IMR-90 (cell line): ENCODE results near the gene SYCP2. TPM values are rescaled to one million over a fixed set of nuclear protein-coding genes. Genes with fewer than 3 reads are reported as not detected.

Experiments used
- ATAC-seq: fragments of 200-7000 bp; cut with Tn5 transposase; 2 replicates; pipeline ENCODE4 v1.9.1; 2020; ENCODE audit warnings: low read depth, mild to moderate bottlenecking, moderate library complexity
- BruUV-seq: library from RNA; stranded (reverse); fragments of 400-500 nt; replicated peaks from 2 replicates; lab custom pipeline; 2021; lab: Mats Ljungman, UMichigan
- CTCF ChIA-PET: fragments of 300-600 bp; formaldehyde crosslinking; extraction: SDS; loops from one replicate; lab custom pipeline; 2021; ENCODE audit warnings: antibody characterized with exemption; lab: Yijun Ruan, JAX
- POLR2A ChIA-PET: fragments of 300-600 bp; sonication (Branson Sonifier 250); formaldehyde crosslinking; loops from one replicate; lab custom pipeline; 2022; ENCODE audit warnings: antibody characterized with exemption; ENCODE audit not compliant: unreplicated experiment; lab: Charles Lee
- DNase-seq: peaks from one replicate; pipeline ENCODE4 v3.0.0; 2013
- H2AFZ ChIP-seq: replicated peaks from 2 replicates; pipeline ENCODE3; 2013; ENCODE audit warnings: low read length, mild to moderate bottlenecking; ENCODE audit not compliant: poor library complexity
- H2AK5ac ChIP-seq: 2 replicates; pipeline ENCODE4 v1.6.1; 2013; ENCODE audit warnings: low read depth, low read length, inconsistent platforms
- H2AK9ac ChIP-seq: replicated peaks from 2 replicates; pipeline ENCODE3; 2013; ENCODE audit warnings: mild to moderate bottlenecking, low read depth, low read length, moderate library complexity; ENCODE audit not compliant: poor library complexity
- H2BK120ac ChIP-seq: 2 replicates; pipeline ENCODE4 v1.6.1; 2013; ENCODE audit warnings: low read depth, low read length, inconsistent platforms
- H2BK15ac ChIP-seq: 3 replicates; pipeline ENCODE4 v1.6.1; 2013; ENCODE audit warnings: low read depth, low read length, inconsistent platforms
- H2BK20ac ChIP-seq: 2 replicates; pipeline ENCODE4 v1.6.1; 2013; ENCODE audit warnings: low read depth, mild to moderate bottlenecking, inconsistent platforms, low read length, moderate library complexity
- H2BK5ac ChIP-seq: 2 replicates; pipeline ENCODE4 v1.6.1; 2013; ENCODE audit warnings: mild to moderate bottlenecking, low read depth, low read length, inconsistent platforms; ENCODE audit not compliant: poor library complexity, severe bottlenecking
- H3K14ac ChIP-seq: replicated peaks from 2 replicates; pipeline ENCODE4 v1.6.1; 2013; ENCODE audit warnings: low read depth, low read length, inconsistent platforms
- H3K18ac ChIP-seq: 2 replicates; pipeline ENCODE4 v1.6.1; 2013; ENCODE audit warnings: low read depth, low read length, control low read depth
- H3K23ac ChIP-seq: 2 replicates; pipeline ENCODE4 v1.6.1; 2013; ENCODE audit warnings: low read depth, low read length, inconsistent platforms
- H3K27ac ChIP-seq: 2 replicates; pipeline ENCODE4 v1.5.1; 2013; ENCODE audit warnings: mild to moderate bottlenecking, control low read depth, low read length; ENCODE audit not compliant: insufficient read depth
- H3K27me3 ChIP-seq: 2 replicates; pipeline ENCODE4 v1.6.1; 2013; ENCODE audit warnings: low read length; ENCODE audit not compliant: control insufficient read depth, insufficient read depth
- H3K36me3 ChIP-seq: 2 replicates; pipeline ENCODE4 v1.6.1; 2013; ENCODE audit warnings: low read length, mixed read lengths; ENCODE audit not compliant: control insufficient read depth, insufficient read depth
- H3K4ac ChIP-seq: 2 replicates; pipeline ENCODE4 v1.6.1; 2013; ENCODE audit warnings: low read depth, low read length, inconsistent platforms
- H3K4me1 ChIP-seq: 2 replicates; pipeline ENCODE4 v1.6.1; 2013; ENCODE audit warnings: low read length, mixed read lengths; ENCODE audit not compliant: control insufficient read depth, insufficient read depth
- H3K4me2 ChIP-seq: 2 replicates; pipeline ENCODE4 v1.6.1; 2013; ENCODE audit warnings: low read depth, mild to moderate bottlenecking, control low read depth, low read length, moderate library complexity
- H3K4me3 ChIP-seq: 2 replicates; pipeline ENCODE4 v1.5.1; 2013; ENCODE audit warnings: low read depth, mild to moderate bottlenecking, control low read depth, low read length, moderate library complexity; ENCODE audit not compliant: insufficient read depth
- H3K56ac ChIP-seq: 2 replicates; pipeline ENCODE4 v1.6.1; 2013; ENCODE audit warnings: low read length, inconsistent platforms; ENCODE audit not compliant: insufficient read depth; ENCODE audit errors: extremely low read depth
- H3K79me1 ChIP-seq, 2 experiments: 2 replicates each; pipeline ENCODE4 v1.6.1; 2013; ENCODE audit warnings: low read length in 2 of 2, inconsistent platforms in 1 of 2, low read depth in 1 of 2
- H3K9ac ChIP-seq: 2 replicates; pipeline ENCODE4 v1.6.1; 2013; ENCODE audit warnings: low read depth, low read length, control low read depth
- H3K9me1 ChIP-seq: 2 replicates; pipeline ENCODE4 v1.6.1; 2013; ENCODE audit warnings: low read length, inconsistent platforms; ENCODE audit not compliant: insufficient read depth
- H3K9me3 ChIP-seq: 2 replicates; pipeline ENCODE4 v1.6.1; 2013; ENCODE audit warnings: low read length; ENCODE audit not compliant: control insufficient read depth, insufficient read depth
- H4K20me1 ChIP-seq: 2 replicates; pipeline ENCODE4 v1.6.1; 2013; ENCODE audit warnings: low read length, inconsistent platforms; ENCODE audit not compliant: insufficient read depth
- H4K5ac ChIP-seq: 2 replicates; pipeline ENCODE4 v1.6.1; 2013; ENCODE audit warnings: mild to moderate bottlenecking, low read depth, low read length, control low read depth
- H4K8ac ChIP-seq, 2 experiments: 2 replicates each; pipeline ENCODE4 v1.6.1; 2013; ENCODE audit warnings: low read depth in 2 of 2, low read length in 2 of 2, control low read depth in 1 of 2, inconsistent platforms in 1 of 2
- H4K91ac ChIP-seq: 2 replicates; pipeline ENCODE4 v1.6.1; 2013; ENCODE audit warnings: low read depth, low read length, inconsistent platforms; ENCODE audit not compliant: insufficient read depth
- BHLHE40 ChIP-seq: fragments of 150-350 bp; IDR thresholded peaks from 2 replicates; pipeline ENCODE4 v1.6.1; 2016; ENCODE audit warnings: mild to moderate bottlenecking, low read depth, low read length
- CHD1 ChIP-seq: IDR thresholded peaks from 2 replicates; pipeline ENCODE4 v1.6.1; 2012; ENCODE audit warnings: low read depth, low read length, improper control_type of control experiment
- MXI1 ChIP-seq: IDR thresholded peaks from 2 replicates; pipeline ENCODE4 v1.6.1; 2012; ENCODE audit warnings: low read depth, mild to moderate bottlenecking, low read length, moderate library complexity, borderline replicate concordance
- NFE2L2 ChIP-seq: fragments of 150-350 bp; IDR thresholded peaks from 2 replicates; pipeline ENCODE4 v1.6.1; 2016; ENCODE audit warnings: low read depth, mild to moderate bottlenecking, low read length
- RAD21 ChIP-seq: IDR thresholded peaks from 2 replicates; pipeline ENCODE4 v1.6.1; 2012; ENCODE audit warnings: low read length, improper control_type of control experiment
- RCOR1 ChIP-seq: IDR thresholded peaks from 2 replicates; pipeline ENCODE4 v1.6.1; 2012; ENCODE audit warnings: mild to moderate bottlenecking, low read length, improper control_type of control experiment; ENCODE audit not compliant: insufficient replicate concordance
- RFX5 ChIP-seq: IDR thresholded peaks from 2 replicates; pipeline ENCODE4 v1.8.0; 2012; ENCODE audit warnings: low read depth, mild to moderate bottlenecking, low read length, moderate library complexity
- SMC3 ChIP-seq: fragments of 150-350 bp; IDR thresholded peaks from 2 replicates; pipeline ENCODE4 v1.6.1; 2016; ENCODE audit warnings: low read depth, mild to moderate bottlenecking, antibody characterized with exemption, low read length, moderate library complexity
- WGBS, 2 experiments: methylation state at CpG; one replicate each; pipeline versions ENCODE4 v1.1.5 to v1.1.7; 2013; ENCODE audit warnings: missing lambda C conversion rate in 2 of 2; ENCODE audit not compliant: insufficient read length in 1 of 2; ENCODE audit errors: extremely low coverage in 2 of 2; 5-methylcytosine and 5-hydroxymethylcytosine counted together
- dilution Hi-C: fragments of 300-500 bp; cut with HindIII; formaldehyde crosslinking; loops from one replicate; pipeline ENCODE4 v1.14.3; 2018; ENCODE audit warnings: low sequenced_read_pairs; ENCODE audit not compliant: unreplicated experiment
- in situ Hi-C: fragments of 300-500 bp; cut with MboI; formaldehyde crosslinking; loops from 3 replicates; pipeline ENCODE4 v1.14.3; 2019; ENCODE audit warnings: low sequenced_read_pairs, inconsistent platforms, mixed read lengths
- intact Hi-C: fragments of 100-400 bp; cut with micrococcal nuclease; formaldehyde crosslinking; loops from 2 replicates; pipeline ENCODE4 v1.10.0; 2022
- polyA plus RNA-seq, 3 experiments: library from polyadenylated mRNA; depleted of rRNA; stranded (reverse); fragments of >200 nt; gene quantifications; 2 replicates each; pipeline ENCODE4 v1.2.3, GENCODE V29; 2012; ENCODE audit warnings: low replicate concordance in 1 of 3
- total RNA-seq: library from RNA; depleted of rRNA; stranded (reverse); fragments of >200 nt; gene quantifications from 2 replicates; pipeline ENCODE4 v1.2.3, GENCODE V29; 2012
- TF ChIP-seq, protein P1 (sequence below): conservative IDR thresholded peaks from 2 replicates; pipeline ENCODE4 v1.5.1; 2012; ENCODE audit warnings: mild to moderate bottlenecking, low read depth, low read length, improper control_type of control experiment
- TF ChIP-seq, protein P2 (sequence below): fragments of 150-350 bp; IDR thresholded peaks from 2 replicates; pipeline ENCODE4 v1.6.1; 2017; ENCODE audit warnings: mild to moderate bottlenecking, antibody characterized with exemption, low read length, low read depth
- TF ChIP-seq, protein P3 (sequence below): fragments of 150-350 bp; IDR thresholded peaks from 2 replicates; pipeline ENCODE4 v1.6.1; 2016; ENCODE audit warnings: low read depth, mild to moderate bottlenecking, low read length, moderate library complexity, borderline replicate concordance

The SYCP2 gene
- total and polyA plus RNA-seq, 2 of the 4 experiments (the other 2 are of a cell fraction): 0.18 to 0.31 TPM

DNA sequence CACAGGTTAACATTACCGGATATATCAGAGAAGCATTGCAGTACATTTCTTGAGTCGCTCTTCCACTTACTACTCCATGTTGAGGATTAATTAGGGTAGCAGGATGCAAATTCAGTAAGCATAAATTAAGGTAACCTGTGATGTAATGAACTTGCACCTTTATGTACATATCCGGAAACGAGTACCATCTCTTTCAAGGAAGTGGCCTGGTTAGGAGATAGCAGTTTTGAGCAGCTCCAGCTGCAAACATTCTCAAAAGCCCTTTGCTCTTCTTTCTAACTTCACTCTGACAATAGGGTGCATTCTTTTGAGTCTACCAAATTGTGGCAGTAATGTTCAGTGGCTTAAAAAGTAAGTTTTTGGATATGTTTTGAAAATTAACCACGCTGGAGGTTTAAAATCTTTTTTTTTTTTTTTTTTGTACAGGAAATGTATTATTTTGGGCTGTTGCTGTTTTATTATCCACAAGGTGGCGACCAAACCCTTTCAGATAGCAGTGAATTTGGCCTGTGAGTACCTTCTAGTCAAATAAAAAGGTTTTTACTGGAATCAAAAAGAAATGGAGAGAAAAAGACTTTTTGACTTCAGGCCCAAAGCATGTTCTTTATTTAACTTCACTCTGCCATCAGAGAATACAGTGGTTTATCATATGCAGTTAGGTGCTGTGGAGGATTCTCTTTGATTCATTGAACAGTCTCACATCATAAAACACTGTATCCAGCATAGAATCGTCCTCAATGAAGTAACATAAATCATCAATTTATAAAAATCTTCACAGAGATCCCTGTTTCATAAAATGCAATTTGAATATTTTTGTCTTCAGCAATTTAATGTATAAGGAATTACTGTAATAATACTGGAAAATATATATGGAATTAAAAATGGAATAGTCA is 15.6 kb upstream of the SYCP2 start:
- Histone ChIP-seq H4K5ac (no peak overlapping the region), H4K20me1 (no peaks in the 10 kb centered on the region), H4K8ac (no peak overlapping the region), H3K14ac (no peak overlapping the region), H2AK9ac (no peak overlapping the region), H3K4me2 (no peak overlapping the region), H3K18ac (no peak overlapping the region), H2BK120ac (no peak overlapping the region), H3K36me3 (peaks cover 8% of the 10 kb centered on the region), H3K79me1 (no peaks in the 10 kb centered on the region), H3K27ac (no peak overlapping the region), H3K27me3 (no peaks in the 10 kb centered on the region), H2BK5ac (no peak overlapping the region), H3K23ac (no peak overlapping the region), H2BK20ac (no peak overlapping the region), H2AK5ac (no peak overlapping the region), H3K56ac (no peak overlapping the region), H3K9ac (no peak overlapping the region), H3K4ac (no peak overlapping the region), H4K91ac (no peak overlapping the region), H3K9me1 (no peaks in the 10 kb centered on the region), H2AFZ (no peak overlapping the region), H3K9me3 (no peaks in the 10 kb centered on the region), H2BK15ac (no peak overlapping the region), H3K4me1 (peaks cover 2% of the 10 kb centered on the region), H3K4me3 (no peak overlapping the region)
- CTCF ChIA-PET: interaction anchor here (0.6 to 0.7 kb wide), 2 partner anchors 161 to 183 kb away, joined by 4 to 9 read pairs; no protein-coding TSS in a partner anchor
- WGBS, 2 experiments: no CpG with 5 or more reads among the region's 7 CpGs
- peak; percentile 67 for DNase-seq
- ATAC-seq: peak; percentile 67
- POLR2A ChIA-PET: no interaction called here
- TF ChIP-seq, protein P1, sequence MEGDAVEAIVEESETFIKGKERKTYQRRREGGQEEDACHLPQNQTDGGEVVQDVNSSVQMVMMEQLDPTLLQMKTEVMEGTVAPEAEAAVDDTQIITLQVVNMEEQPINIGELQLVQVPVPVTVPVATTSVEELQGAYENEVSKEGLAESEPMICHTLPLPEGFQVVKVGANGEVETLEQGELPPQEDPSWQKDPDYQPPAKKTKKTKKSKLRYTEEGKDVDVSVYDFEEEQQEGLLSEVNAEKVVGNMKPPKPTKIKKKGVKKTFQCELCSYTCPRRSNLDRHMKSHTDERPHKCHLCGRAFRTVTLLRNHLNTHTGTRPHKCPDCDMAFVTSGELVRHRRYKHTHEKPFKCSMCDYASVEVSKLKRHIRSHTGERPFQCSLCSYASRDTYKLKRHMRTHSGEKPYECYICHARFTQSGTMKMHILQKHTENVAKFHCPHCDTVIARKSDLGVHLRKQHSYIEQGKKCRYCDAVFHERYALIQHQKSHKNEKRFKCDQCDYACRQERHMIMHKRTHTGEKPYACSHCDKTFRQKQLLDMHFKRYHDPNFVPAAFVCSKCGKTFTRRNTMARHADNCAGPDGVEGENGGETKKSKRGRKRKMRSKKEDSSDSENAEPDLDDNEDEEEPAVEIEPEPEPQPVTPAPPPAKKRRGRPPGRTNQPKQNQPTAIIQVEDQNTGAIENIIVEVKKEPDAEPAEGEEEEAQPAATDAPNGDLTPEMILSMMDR: peak; percentile 77
- no peak for TF ChIP-seq MXI1
- TF ChIP-seq CHD1: no peak
- TF ChIP-seq RFX5: no peak
- TF ChIP-seq RCOR1: no peak
- TF ChIP-seq SMC3: peak; percentile 51
- no peak for TF ChIP-seq NFE2L2
- peak; percentile 72 for TF ChIP-seq RAD21
- TF ChIP-seq, protein P2, sequence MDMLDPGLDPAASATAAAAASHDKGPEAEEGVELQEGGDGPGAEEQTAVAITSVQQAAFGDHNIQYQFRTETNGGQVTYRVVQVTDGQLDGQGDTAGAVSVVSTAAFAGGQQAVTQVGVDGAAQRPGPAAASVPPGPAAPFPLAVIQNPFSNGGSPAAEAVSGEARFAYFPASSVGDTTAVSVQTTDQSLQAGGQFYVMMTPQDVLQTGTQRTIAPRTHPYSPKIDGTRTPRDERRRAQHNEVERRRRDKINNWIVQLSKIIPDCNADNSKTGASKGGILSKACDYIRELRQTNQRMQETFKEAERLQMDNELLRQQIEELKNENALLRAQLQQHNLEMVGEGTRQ: no peak
- TF ChIP-seq, protein P3, sequence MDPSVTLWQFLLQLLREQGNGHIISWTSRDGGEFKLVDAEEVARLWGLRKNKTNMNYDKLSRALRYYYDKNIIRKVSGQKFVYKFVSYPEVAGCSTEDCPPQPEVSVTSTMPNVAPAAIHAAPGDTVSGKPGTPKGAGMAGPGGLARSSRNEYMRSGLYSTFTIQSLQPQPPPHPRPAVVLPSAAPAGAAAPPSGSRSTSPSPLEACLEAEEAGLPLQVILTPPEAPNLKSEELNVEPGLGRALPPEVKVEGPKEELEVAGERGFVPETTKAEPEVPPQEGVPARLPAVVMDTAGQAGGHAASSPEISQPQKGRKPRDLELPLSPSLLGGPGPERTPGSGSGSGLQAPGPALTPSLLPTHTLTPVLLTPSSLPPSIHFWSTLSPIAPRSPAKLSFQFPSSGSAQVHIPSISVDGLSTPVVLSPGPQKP: no peak
- TF ChIP-seq BHLHE40: no peak
- intact Hi-C loops (loop anchor here (2.0 to 10.0 kb wide), 5 partner anchors 108 to 1236 kb away; no protein-coding TSS in a partner anchor), in situ Hi-C loops (no loop called here), dilution Hi-C loops (no loop called here)
- no TSS peak for BruUV-seq
